ENCODE measurements around the gene DHRSX. TPM values are rescaled to one million over a fixed set of nuclear protein-coding genes. Genes with fewer than 3 reads are reported as not detected.

DHRSX gene
- total RNA-seq, 2 donors from 2014 or later: 36.5 to 45.4 TPM

DNA sequence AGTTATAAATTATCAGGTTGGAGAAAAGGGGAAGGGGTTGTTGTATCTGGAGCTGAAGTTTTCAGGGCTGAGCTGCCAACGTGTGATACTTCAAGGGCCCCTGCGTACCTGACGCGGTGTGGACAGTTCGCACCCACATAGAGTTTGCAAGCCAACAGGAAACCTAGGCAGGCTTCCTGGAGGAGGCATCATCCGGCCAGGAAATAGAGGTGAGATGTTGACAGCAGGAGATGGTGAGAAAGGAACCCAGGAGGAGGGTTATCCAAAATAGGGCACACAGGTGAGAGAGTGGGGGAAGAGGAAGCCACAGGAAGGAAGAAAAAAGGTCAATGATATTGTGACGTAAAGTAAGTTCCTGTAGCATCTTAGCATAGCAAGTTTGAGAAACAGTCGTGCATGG lies 127.2 kb downstream of the DHRSX start:
- Histone ChIP-seq H3K27ac (ENCODE audit: low read depth, low read length) (no peak overlapping the region), H3K36me3 (ENCODE audit: control insufficient read depth, insufficient read depth, low read length) (peaks cover 12% of the 10 kb centered on the region), H3K4me3 (ENCODE audit: low read length) (no peak overlapping the region), H3K9ac (ENCODE audit: extremely low read depth, low read length, poor library complexity, severe bottlenecking) (no peak overlapping the region), H3K9me3 (ENCODE audit: control insufficient read depth, low read length) (peaks cover 13% of the 10 kb centered on the region), H3K4me1 (ENCODE audit: control insufficient read depth, insufficient read depth, low read length) (no peaks in the 10 kb centered on the region), H3K27me3 (ENCODE audit: control insufficient read depth, insufficient read depth, low read length, poor library complexity, severe bottlenecking) (no peaks in the 10 kb centered on the region)
- H3K4me3 Mint-ChIP-seq: no peak overlapping the region
- WGBS, 2 experiments (ENCODE audit: insufficient coverage in 1 of 2, insufficient read length in 1 of 2): 96 to 99% methylated on average over 7 to 8 of the region's 8 CpGs
- no peaks in the 10 kb centered on the region for H3K27me3 Mint-ChIP-seq (ENCODE audit: insufficient read depth)
- DNase-seq: no peak
- peaks cover 42% of the 10 kb centered on the region for H3K36me3 Mint-ChIP-seq (ENCODE audit: low read depth)
- TF ChIP-seq, protein P1, sequence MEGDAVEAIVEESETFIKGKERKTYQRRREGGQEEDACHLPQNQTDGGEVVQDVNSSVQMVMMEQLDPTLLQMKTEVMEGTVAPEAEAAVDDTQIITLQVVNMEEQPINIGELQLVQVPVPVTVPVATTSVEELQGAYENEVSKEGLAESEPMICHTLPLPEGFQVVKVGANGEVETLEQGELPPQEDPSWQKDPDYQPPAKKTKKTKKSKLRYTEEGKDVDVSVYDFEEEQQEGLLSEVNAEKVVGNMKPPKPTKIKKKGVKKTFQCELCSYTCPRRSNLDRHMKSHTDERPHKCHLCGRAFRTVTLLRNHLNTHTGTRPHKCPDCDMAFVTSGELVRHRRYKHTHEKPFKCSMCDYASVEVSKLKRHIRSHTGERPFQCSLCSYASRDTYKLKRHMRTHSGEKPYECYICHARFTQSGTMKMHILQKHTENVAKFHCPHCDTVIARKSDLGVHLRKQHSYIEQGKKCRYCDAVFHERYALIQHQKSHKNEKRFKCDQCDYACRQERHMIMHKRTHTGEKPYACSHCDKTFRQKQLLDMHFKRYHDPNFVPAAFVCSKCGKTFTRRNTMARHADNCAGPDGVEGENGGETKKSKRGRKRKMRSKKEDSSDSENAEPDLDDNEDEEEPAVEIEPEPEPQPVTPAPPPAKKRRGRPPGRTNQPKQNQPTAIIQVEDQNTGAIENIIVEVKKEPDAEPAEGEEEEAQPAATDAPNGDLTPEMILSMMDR (conservative IDR thresholded peaks at IDR 0.05): no peak
- H3K27ac Mint-ChIP-seq: no peak overlapping the region
- no peaks in the 10 kb centered on the region for H3K4me1 Mint-ChIP-seq
- H3K9me3 Mint-ChIP-seq: peaks cover 16% of the 10 kb centered on the region

DNA sequence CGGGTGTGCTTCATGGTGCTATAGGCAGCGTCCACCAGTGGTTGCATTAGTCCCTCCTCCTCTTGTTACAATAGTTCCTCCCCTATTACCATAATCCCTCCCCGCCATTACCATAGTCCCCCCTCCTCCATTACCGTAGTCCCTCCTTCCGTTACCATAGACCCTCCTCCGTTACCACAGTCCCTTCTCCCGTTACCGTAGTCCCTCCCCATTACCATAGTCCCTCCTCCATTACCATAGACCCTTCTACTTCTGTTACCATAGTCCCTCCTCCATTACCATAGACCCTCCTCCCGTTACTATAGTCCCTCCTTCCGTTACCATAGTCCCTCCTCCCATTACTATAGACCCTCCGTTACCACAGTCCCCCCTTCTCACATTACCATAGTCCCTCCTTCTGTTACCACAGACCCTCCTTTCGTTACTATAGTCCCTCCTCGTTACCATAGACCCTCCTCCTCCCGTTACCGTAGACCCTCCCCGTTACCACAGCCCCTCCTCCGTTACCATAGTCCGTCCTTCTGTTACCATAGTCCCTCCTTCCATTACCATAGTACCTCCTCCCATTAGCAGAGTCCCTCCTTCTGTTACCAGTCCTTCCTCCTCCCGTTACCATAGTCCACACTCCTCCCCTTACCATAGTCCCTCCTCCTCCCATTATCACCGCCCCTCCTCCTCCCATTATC lies 129.6 kb downstream of the DHRSX start:
- Histone ChIP-seq H3K4me3 (ENCODE audit: low read length) (no peak overlapping the region), H3K27me3 (ENCODE audit: control insufficient read depth, insufficient read depth, low read length, poor library complexity, severe bottlenecking) (no peaks in the 10 kb centered on the region), H3K9me3 (ENCODE audit: control insufficient read depth, low read length) (peaks cover 5% of the 10 kb centered on the region), H3K4me1 (ENCODE audit: control insufficient read depth, insufficient read depth, low read length) (no peaks in the 10 kb centered on the region), H3K36me3 (ENCODE audit: control insufficient read depth, insufficient read depth, low read length) (peaks cover 8% of the 10 kb centered on the region), H3K9ac (ENCODE audit: extremely low read depth, low read length, poor library complexity, severe bottlenecking) (no peak overlapping the region), H3K27ac (ENCODE audit: low read depth, low read length) (no peak overlapping the region)
- WGBS, 2 experiments (ENCODE audit: insufficient coverage in 1 of 2, insufficient read length in 1 of 2): 89% methylated on average over 19 to 20 of the region's 20 CpGs
- TF ChIP-seq, protein P1 (conservative IDR thresholded peaks at IDR 0.05): no peak
- Mint-ChIP-seq H3K4me1 (no peaks in the 10 kb centered on the region), H3K27me3 (ENCODE audit: insufficient read depth) (no peaks in the 10 kb centered on the region), H3K9me3 (no peaks in the 10 kb centered on the region), H3K27ac (no peak overlapping the region), H3K36me3 (ENCODE audit: low read depth) (peaks cover 28% of the 10 kb centered on the region), H3K4me3 (no peak overlapping the region)
- DNase-seq: peak; percentile 69

DNA sequence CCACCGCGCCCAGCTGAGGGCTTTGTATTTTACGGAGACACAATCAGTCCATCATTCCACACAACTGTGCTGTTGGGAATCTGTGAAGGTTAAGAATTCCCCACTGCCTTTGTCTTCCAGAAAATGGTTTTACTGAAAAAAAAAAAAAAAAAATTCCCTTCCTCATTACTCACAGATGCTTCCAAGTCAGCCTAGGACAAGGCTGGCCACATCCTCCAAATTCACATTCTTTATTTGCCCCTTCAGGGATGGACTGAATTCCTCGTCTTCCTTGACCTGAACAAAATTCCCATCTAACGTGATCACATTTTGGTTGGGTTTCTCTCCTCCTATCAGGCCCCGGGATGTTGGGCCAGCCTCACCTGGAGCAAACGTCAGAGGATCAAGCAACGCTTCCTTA lies 130.3 kb downstream of the DHRSX start:
- no peaks in the 10 kb centered on the region for H3K27me3 Mint-ChIP-seq (ENCODE audit: insufficient read depth)
- no peaks in the 10 kb centered on the region for H3K9me3 Mint-ChIP-seq
- H3K4me1 ChIP-seq (ENCODE audit: control insufficient read depth, insufficient read depth, low read length): no peaks in the 10 kb centered on the region
- WGBS, 2 experiments (ENCODE audit: insufficient coverage in 1 of 2, insufficient read length in 1 of 2): 95 to 97% methylated on average over 5 to 8 of the region's 8 CpGs
- H3K36me3 ChIP-seq (ENCODE audit: control insufficient read depth, insufficient read depth, low read length): peaks cover 8% of the 10 kb centered on the region
- H3K36me3 Mint-ChIP-seq (ENCODE audit: low read depth): peaks cover 33% of the 10 kb centered on the region
- no peaks in the 10 kb centered on the region for H3K4me1 Mint-ChIP-seq
- no peak overlapping the region for H3K27ac ChIP-seq (ENCODE audit: low read depth, low read length)
- no peak overlapping the region for H3K9ac ChIP-seq (ENCODE audit: extremely low read depth, low read length, poor library complexity, severe bottlenecking)
- peaks cover 7% of the 10 kb centered on the region for H3K9me3 ChIP-seq (ENCODE audit: control insufficient read depth, low read length)
- no peak overlapping the region for H3K27ac Mint-ChIP-seq
- no peak for DNase-seq
- TF ChIP-seq, protein P1 (conservative IDR thresholded peaks at IDR 0.05): no peak
- no peaks in the 10 kb centered on the region for H3K27me3 ChIP-seq (ENCODE audit: control insufficient read depth, insufficient read depth, low read length, poor library complexity, severe bottlenecking)
- no peak overlapping the region for H3K4me3 ChIP-seq (ENCODE audit: low read length)
- H3K4me3 Mint-ChIP-seq: no peak overlapping the region

Data from endodermal cell (in vitro differentiated cells).